ENCODE results near the gene TIMMDC1. TPM values are rescaled to one million over a fixed set of nuclear protein-coding genes. Genes with fewer than 3 reads are reported as not detected.
"Not testable (repeated sequence)": the region's sequence is repeated elsewhere in the genome, so short reads cannot be mapped to it uniquely, and the experiment has no call there.

Gene TIMMDC1
- total and polyA plus RNA-seq, 9 of the 15 experiments (the other 6 are each of a cell fraction or from before 2014, with no cell fraction given): 62.1 to 226 (median 86.6) TPM

DNA sequence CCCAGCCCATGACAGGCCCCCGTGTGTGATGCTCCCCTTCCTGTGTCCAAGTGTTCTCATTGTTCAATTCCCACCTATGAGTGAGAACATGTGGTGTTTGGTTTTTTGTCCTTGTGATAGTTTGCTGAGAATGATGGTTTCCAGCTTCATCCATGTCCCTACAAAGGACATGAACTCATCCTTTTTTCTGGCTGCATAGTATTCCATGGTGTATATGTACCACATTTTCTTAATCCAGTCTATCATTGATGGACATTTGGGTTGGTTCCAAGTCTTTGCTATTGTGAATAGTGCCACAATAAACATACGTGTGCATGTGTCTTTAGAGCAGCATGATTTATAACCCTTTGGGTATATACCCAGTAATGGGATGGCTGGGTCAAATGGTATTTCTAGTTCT is 65.0 kb downstream of the TIMMDC1 start:
- H3K79me2 ChIP-seq (ENCODE audit: control insufficient read depth, insufficient read depth, low read length); intact Hi-C loops (cut with micrococcal nuclease); H3K4me1 ChIP-seq (replicated peaks in 1 of 2; ENCODE audit: control insufficient read depth in 2 of 2, insufficient read depth in 2 of 2, low read length in 2 of 2); POLR2A ChIA-PET; H3K27ac ChIP-seq (ENCODE audit: extremely low read depth, low read depth, low read length); FAIRE-seq; H3K4me3 ChIP-seq; H3K4me2 ChIP-seq (ENCODE audit: insufficient read depth, low read length); DNase-seq (ENCODE audit: extremely low read depth in 1 of 4, low spot score in 3 of 4); H3K9ac ChIP-seq (ENCODE audit: insufficient read depth in 1 of 2, low read depth in 2 of 2, low read length in 2 of 2); H3K9me3 ChIP-seq (replicated peaks; ENCODE audit: control insufficient read depth, insufficient read depth, low read depth, low read length); H2AFZ ChIP-seq (ENCODE audit: low read depth, low read length); BruUV-seq (replicated peaks); ATAC-seq; in situ Hi-C loops (cut with MboI); H4K20me1 ChIP-seq (replicated peaks; ENCODE audit: control insufficient read depth, insufficient read depth, low read length); H3K36me3 ChIP-seq (ENCODE audit: control insufficient read depth, insufficient read depth, low read length); H3K9me1 ChIP-seq (ENCODE audit: control insufficient read depth, insufficient read depth, low read length); CTCF ChIA-PET (ENCODE audit: low intra/inter-chr PET ratio); H3K27me3 ChIP-seq (ENCODE audit: control insufficient read depth in 2 of 2, insufficient read depth in 2 of 2, low read length in 2 of 2): not testable (repeated sequence)
- TF ChIP-seq ZNF146 (CRISPR knock-in tag; IDR thresholded peaks at IDR 0.05; ENCODE audit: unreplicated experiment): peak; percentile 11
- 20% methylated on average over 1 of the region's 2 CpGs for WGBS (ENCODE audit: insufficient coverage, low coverage, missing lambda C conversion rate)

DNA sequence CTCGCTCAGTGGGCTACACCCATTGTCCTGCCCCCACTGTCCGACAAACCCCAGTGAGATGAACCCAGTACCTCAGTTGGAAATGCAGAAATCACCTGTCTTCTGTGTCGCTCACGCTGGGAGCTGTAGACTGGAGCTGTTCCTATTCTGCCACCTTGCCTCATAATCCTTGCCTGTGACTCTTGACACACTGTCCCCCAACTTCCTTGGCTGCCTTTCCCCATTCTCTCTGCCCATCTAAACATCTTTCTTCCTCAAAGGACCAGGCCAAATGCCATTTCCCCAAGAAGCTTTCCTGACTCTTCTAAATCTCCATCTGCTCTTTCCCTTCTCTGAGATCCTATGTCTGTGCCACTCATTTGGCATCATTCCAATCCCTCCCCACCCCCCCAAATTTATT is 70.8 kb downstream of the TIMMDC1 start:
- no peak overlapping the region for H3K27ac ChIP-seq (ENCODE audit: extremely low read depth, low read depth, low read length)
- POLR2A ChIA-PET: no interaction called here
- no peak overlapping the region for H3K9ac ChIP-seq (ENCODE audit: insufficient read depth in 1 of 2, low read depth in 2 of 2, low read length in 2 of 2)
- ATAC-seq (no peak), FAIRE-seq (no peak), DNase-seq (ENCODE audit: extremely low read depth in 1 of 4, low spot score in 3 of 4) (no peak)
- in situ Hi-C loops (cut with MboI): no loop called here
- H3K4me3 ChIP-seq: no peak overlapping the region
- no peaks in the 10 kb centered on the region; a peak in 1 of 5 replicates for H3K4me1 ChIP-seq (replicated peaks in 1 of 2; ENCODE audit: control insufficient read depth in 2 of 2, insufficient read depth in 2 of 2, low read length in 2 of 2)
- H3K4me2 ChIP-seq (ENCODE audit: insufficient read depth, low read length): no peak overlapping the region
- no peaks in the 10 kb centered on the region for H3K36me3 ChIP-seq (ENCODE audit: control insufficient read depth, insufficient read depth, low read length)
- no peaks in the 10 kb centered on the region for H3K27me3 ChIP-seq (ENCODE audit: control insufficient read depth in 2 of 2, insufficient read depth in 2 of 2, low read length in 2 of 2)
- no peaks in the 10 kb centered on the region for H4K20me1 ChIP-seq (replicated peaks; ENCODE audit: control insufficient read depth, insufficient read depth, low read length)
- no peaks in the 10 kb centered on the region for H3K9me1 ChIP-seq (ENCODE audit: control insufficient read depth, insufficient read depth, low read length)
- TF ChIP-seq NFIC (IDR thresholded peaks at IDR 0.05) (0 out of 2 replicates have a peak, but pooled peaks have one; percentile 15), SOX6 (IDR thresholded peaks at IDR 0.05) (no peak)
- H3K79me2 ChIP-seq (ENCODE audit: control insufficient read depth, insufficient read depth, low read length): no peaks in the 10 kb centered on the region
- H3K9me3 ChIP-seq (replicated peaks; ENCODE audit: control insufficient read depth, insufficient read depth, low read depth, low read length): no peaks in the 10 kb centered on the region
- CTCF ChIA-PET (ENCODE audit: low intra/inter-chr PET ratio): no interaction called here
- no TSS peak for BruUV-seq (replicated peaks)
- intact Hi-C loops (cut with micrococcal nuclease): no loop called here
- WGBS (ENCODE audit: insufficient coverage, low coverage, missing lambda C conversion rate): 56% methylated on average over 2 of the region's 4 CpGs
- H2AFZ ChIP-seq (ENCODE audit: low read depth, low read length): no peak overlapping the region
